SK-N-SH (cell line): ENCODE data around the gene PSD2.

Experiments
- FOXM1 ChIP-seq: IDR thresholded peaks from 2 replicates; pipeline ENCODE4 v1.4.0; 2012; ENCODE audit warnings: low read depth, mild to moderate bottlenecking
- JUND ChIP-seq: IDR thresholded peaks from 2 replicates; pipeline ENCODE4 v1.4.0; 2012
- POLR2AphosphoS5 ChIP-seq: IDR thresholded peaks from 2 replicates; pipeline ENCODE4 v1.6.1; 2012; ENCODE audit warnings: low read depth, low read length
- TAF1 ChIP-seq: IDR thresholded peaks from 2 replicates; pipeline ENCODE4 v1.6.1; 2012; ENCODE audit warnings: low read depth, mild to moderate bottlenecking, low read length, moderate library complexity, borderline replicate concordance
- TEAD4 ChIP-seq: IDR thresholded peaks from 2 replicates; pipeline ENCODE4 v1.4.0; 2012; ENCODE audit warnings: mild to moderate bottlenecking, borderline replicate concordance; ENCODE audit not compliant: insufficient read depth
- TF ChIP-seq, protein P1 (sequence below): fragments of 150-350 bp; IDR thresholded peaks from 2 replicates; pipeline ENCODE4 v1.6.1; 2017; ENCODE audit warnings: antibody characterized with exemption, low read length, low read depth, borderline replicate concordance
- TF ChIP-seq, protein P2 (sequence below): fragments of 200-600 bp; sonication (generic); IDR thresholded peaks from 2 replicates; pipeline ENCODE4 v1.6.1; 2017; ENCODE audit warnings: antibody characterized with exemption, mild to moderate bottlenecking, moderate library complexity
- TF ChIP-seq, protein P3 (sequence below): IDR thresholded peaks from 2 replicates; pipeline ENCODE4 v1.6.1; 2012; ENCODE audit warnings: mild to moderate bottlenecking, low read depth, low read length, moderate library complexity

DNA sequence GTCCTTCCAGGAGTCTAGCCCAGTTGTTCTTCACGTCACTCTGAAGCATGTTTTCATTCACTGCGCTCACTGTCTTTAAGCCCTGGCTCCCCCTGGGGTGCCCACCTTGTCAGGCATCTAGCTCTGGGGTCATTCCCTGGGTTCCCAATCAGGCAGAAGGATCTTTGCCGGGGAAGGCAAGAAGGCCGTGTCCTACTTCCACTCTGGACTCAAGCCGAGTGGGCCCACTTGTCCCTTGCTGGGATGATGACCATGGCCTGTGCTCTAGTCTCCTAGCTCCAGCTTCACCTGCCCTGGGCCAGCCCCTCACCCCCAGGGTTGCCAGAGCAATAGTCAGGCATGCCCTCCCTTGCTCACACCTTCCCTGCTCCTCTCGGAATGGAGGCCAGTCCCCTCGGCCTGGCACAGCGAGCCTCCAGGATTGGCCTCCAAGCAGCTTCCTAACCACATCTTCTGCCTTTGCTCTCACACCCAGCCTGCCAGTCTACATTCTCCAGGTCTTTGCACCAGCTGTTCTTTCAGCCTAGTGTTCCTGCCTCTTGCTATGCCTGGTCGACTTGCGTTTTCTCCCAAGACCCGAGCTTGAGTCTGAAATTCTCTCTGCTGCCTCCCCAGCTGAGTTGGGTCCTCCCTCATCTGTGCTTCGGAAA, 32.2 kb upstream of the PSD2 start:
- TF ChIP-seq, protein P1, sequence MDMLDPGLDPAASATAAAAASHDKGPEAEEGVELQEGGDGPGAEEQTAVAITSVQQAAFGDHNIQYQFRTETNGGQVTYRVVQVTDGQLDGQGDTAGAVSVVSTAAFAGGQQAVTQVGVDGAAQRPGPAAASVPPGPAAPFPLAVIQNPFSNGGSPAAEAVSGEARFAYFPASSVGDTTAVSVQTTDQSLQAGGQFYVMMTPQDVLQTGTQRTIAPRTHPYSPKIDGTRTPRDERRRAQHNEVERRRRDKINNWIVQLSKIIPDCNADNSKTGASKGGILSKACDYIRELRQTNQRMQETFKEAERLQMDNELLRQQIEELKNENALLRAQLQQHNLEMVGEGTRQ, result no peak
- TF ChIP-seq TEAD4 (no peak), POLR2AphosphoS5 (no peak), FOXM1 (no peak), TAF1 (no peak), JUND (no peak)
- TF ChIP-seq, protein P2, sequence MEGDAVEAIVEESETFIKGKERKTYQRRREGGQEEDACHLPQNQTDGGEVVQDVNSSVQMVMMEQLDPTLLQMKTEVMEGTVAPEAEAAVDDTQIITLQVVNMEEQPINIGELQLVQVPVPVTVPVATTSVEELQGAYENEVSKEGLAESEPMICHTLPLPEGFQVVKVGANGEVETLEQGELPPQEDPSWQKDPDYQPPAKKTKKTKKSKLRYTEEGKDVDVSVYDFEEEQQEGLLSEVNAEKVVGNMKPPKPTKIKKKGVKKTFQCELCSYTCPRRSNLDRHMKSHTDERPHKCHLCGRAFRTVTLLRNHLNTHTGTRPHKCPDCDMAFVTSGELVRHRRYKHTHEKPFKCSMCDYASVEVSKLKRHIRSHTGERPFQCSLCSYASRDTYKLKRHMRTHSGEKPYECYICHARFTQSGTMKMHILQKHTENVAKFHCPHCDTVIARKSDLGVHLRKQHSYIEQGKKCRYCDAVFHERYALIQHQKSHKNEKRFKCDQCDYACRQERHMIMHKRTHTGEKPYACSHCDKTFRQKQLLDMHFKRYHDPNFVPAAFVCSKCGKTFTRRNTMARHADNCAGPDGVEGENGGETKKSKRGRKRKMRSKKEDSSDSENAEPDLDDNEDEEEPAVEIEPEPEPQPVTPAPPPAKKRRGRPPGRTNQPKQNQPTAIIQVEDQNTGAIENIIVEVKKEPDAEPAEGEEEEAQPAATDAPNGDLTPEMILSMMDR, result no peak
- TF ChIP-seq, protein P3, sequence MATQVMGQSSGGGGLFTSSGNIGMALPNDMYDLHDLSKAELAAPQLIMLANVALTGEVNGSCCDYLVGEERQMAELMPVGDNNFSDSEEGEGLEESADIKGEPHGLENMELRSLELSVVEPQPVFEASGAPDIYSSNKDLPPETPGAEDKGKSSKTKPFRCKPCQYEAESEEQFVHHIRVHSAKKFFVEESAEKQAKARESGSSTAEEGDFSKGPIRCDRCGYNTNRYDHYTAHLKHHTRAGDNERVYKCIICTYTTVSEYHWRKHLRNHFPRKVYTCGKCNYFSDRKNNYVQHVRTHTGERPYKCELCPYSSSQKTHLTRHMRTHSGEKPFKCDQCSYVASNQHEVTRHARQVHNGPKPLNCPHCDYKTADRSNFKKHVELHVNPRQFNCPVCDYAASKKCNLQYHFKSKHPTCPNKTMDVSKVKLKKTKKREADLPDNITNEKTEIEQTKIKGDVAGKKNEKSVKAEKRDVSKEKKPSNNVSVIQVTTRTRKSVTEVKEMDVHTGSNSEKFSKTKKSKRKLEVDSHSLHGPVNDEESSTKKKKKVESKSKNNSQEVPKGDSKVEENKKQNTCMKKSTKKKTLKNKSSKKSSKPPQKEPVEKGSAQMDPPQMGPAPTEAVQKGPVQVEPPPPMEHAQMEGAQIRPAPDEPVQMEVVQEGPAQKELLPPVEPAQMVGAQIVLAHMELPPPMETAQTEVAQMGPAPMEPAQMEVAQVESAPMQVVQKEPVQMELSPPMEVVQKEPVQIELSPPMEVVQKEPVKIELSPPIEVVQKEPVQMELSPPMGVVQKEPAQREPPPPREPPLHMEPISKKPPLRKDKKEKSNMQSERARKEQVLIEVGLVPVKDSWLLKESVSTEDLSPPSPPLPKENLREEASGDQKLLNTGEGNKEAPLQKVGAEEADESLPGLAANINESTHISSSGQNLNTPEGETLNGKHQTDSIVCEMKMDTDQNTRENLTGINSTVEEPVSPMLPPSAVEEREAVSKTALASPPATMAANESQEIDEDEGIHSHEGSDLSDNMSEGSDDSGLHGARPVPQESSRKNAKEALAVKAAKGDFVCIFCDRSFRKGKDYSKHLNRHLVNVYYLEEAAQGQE, result no peak
